CD8-positive, alpha-beta memory T cell (primary cell): Measurements from ENCODE around the gene PNMA8C. TPM values are rescaled to one million over a fixed set of nuclear protein-coding genes. Genes with fewer than 3 reads are reported as not detected.
"Not testable (repeated sequence)": the region's sequence is repeated elsewhere in the genome, so short reads cannot be mapped to it uniquely, and the experiment has no call there.

Experiments used
- CTCF ChIA-PET: fragments of 350-600 bp; sonication (Branson Sonifier 250); formaldehyde crosslinking; loops from one replicate; lab custom pipeline; 2021; ENCODE audit warnings: antibody characterized with exemption; lab: Charles Lee
- POLR2A ChIA-PET: fragments of 350-600 bp; sonication (Branson Sonifier 250); formaldehyde crosslinking; loops from one replicate; lab custom pipeline; 2021; ENCODE audit warnings: antibody characterized with exemption; lab: Charles Lee
- DNase-seq, 5 donors: peaks; one replicate each; pipeline versions ENCODE4 v3.0.0 to v3.0.0-alpha.2; 2020 to 2022; ENCODE audit warnings: mixed read lengths in 1 of 5
- H3K27ac ChIP-seq: one replicate; pipeline ENCODE4 v1.7.0; 2013; ENCODE audit warnings: low read depth, mild to moderate bottlenecking, low read length, moderate library complexity
- H3K27me3 ChIP-seq: 2 replicates; pipeline ENCODE4 v1.7.0; 2013; ENCODE audit warnings: low read length, mild to moderate bottlenecking; ENCODE audit not compliant: insufficient read depth, poor library complexity, severe bottlenecking
- H3K36me3 ChIP-seq: 2 replicates; pipeline ENCODE4 v1.7.0; 2013; ENCODE audit warnings: mild to moderate bottlenecking, low read length, moderate library complexity; ENCODE audit not compliant: insufficient read depth
- H3K4me1 ChIP-seq: 2 replicates; pipeline ENCODE4 v1.7.0; 2013; ENCODE audit warnings: mild to moderate bottlenecking, low read length, moderate library complexity; ENCODE audit not compliant: insufficient read depth
- H3K4me3 ChIP-seq: 2 replicates; pipeline ENCODE4 v1.7.0; 2013; ENCODE audit warnings: mild to moderate bottlenecking, low read length
- H3K9me3 ChIP-seq: 2 replicates; pipeline ENCODE4 v1.7.0; 2013; ENCODE audit warnings: mild to moderate bottlenecking, low read length
- H3K27ac Mint-ChIP-seq, 8 donors: one replicate each; pipeline ENCODE4 v1.8.0; 2020 to 2021; ENCODE audit warnings: mixed read lengths in 8 of 8, mild to moderate bottlenecking in 6 of 8, inconsistent platforms in 3 of 8, moderate library complexity in 3 of 8
- H3K27me3 Mint-ChIP-seq, 2 donors: one replicate each; pipeline ENCODE4 v1.8.0; 2020 to 2021; ENCODE audit warnings: mixed read lengths in 2 of 2, mild to moderate bottlenecking in 1 of 2, moderate library complexity in 1 of 2
- H3K36me3 Mint-ChIP-seq, 3 donors: one replicate each; pipeline ENCODE4 v1.8.0; 2020 to 2021; ENCODE audit warnings: mixed read lengths in 3 of 3, inconsistent platforms in 1 of 3, mild to moderate bottlenecking in 1 of 3
- H3K4me1 Mint-ChIP-seq, 3 donors: one replicate each; pipeline ENCODE4 v1.8.0; 2020 to 2021; ENCODE audit warnings: mixed read lengths in 3 of 3, inconsistent platforms in 1 of 3, mild to moderate bottlenecking in 1 of 3
- H3K4me3 Mint-ChIP-seq, 7 donors: one replicate each; pipeline ENCODE4 v1.8.0; 2020 to 2021; ENCODE audit warnings: mixed read lengths in 7 of 7, mild to moderate bottlenecking in 6 of 7, moderate library complexity in 4 of 7, inconsistent platforms in 2 of 7
- H3K9me3 Mint-ChIP-seq, 5 donors: one replicate each; pipeline ENCODE4 v1.8.0; 2020 to 2022; ENCODE audit warnings: mixed read lengths in 5 of 5, mild to moderate bottlenecking in 3 of 5, moderate library complexity in 2 of 5, inconsistent platforms in 1 of 5
- polyA plus RNA-seq: library from polyadenylated mRNA; unstranded; fragments of 300-500 nt; fragmentation: Illumina TruSeq; gene quantifications from one replicate; pipeline ENCODE4 v1.2.3, GENCODE V29; 2021
- total RNA-seq, 2 experiments: library from RNA; stranded (reverse); gene quantifications; one replicate each; pipeline ENCODE4 v1.2.3, GENCODE V29; 2021

PNMA8C gene
- total and polyA plus RNA-seq, 3 experiments from 2014 or later: not detected

- H3K27me3 Mint-ChIP-seq: peaks cover 18 to 27% of the 10 kb centered on the region in 2 donors
- Histone ChIP-seq H3K27ac (no peak overlapping the region), H3K4me1 (no peaks in the 10 kb centered on the region), H3K4me3 (no peak overlapping the region), H3K27me3 (no peaks in the 10 kb centered on the region), H3K9me3 (no peaks in the 10 kb centered on the region), H3K36me3 (no peaks in the 10 kb centered on the region)
- H3K36me3 Mint-ChIP-seq: peaks cover 0 to 6% (median 0%) of the 10 kb centered on the region in 3 donors
- peaks cover 8% of the 10 kb centered on the region in 5 donors for H3K9me3 Mint-ChIP-seq
- no peak for DNase-seq
- H3K4me1 Mint-ChIP-seq: peaks cover 0 to 6% (median 5%) of the 10 kb centered on the region in 3 donors
- ChIA-PET CTCF (no interaction called here), POLR2A (no interaction called here)
- H3K27ac Mint-ChIP-seq: no peak overlapping the region
- H3K4me3 Mint-ChIP-seq: no peak overlapping the region
Measured at GRCh38 chr19:46446021-46446420, 17.3 kb upstream of the PNMA8C start.

- Mint-ChIP-seq H3K9me3 (no peaks in the 10 kb centered on the region), H3K36me3 (no peaks in the 10 kb centered on the region), H3K4me3 (no peak overlapping the region), H3K4me1 (peaks cover 0 to 6% (median 5%) of the 10 kb centered on the region in 3 donors), H3K27ac (no peak overlapping the region), H3K27me3 (peaks cover 13 to 15% of the 10 kb centered on the region in 2 donors)
- no peak for DNase-seq
- CTCF ChIA-PET: no interaction called here
- Histone ChIP-seq H3K9me3 (no peaks in the 10 kb centered on the region), H3K36me3 (no peaks in the 10 kb centered on the region), H3K4me3 (no peak overlapping the region), H3K27ac (no peak overlapping the region), H3K4me1 (no peaks in the 10 kb centered on the region), H3K27me3 (no peaks in the 10 kb centered on the region)
- POLR2A ChIA-PET: no interaction called here
Measured at GRCh38 chr19:46442808-46443450, 14.2 kb upstream of the PNMA8C start.

GRCh38 chr19:46441866-46442265, 13.1 kb upstream of the PNMA8C start:
- peaks cover 0 to 6% (median 5%) of the 10 kb centered on the region in 3 donors for H3K4me1 Mint-ChIP-seq
- DNase-seq: no peak
- no peaks in the 10 kb centered on the region for H3K9me3 Mint-ChIP-seq
- peak overlapping the region in 1 of 8 donors; percentile 61 for H3K27ac Mint-ChIP-seq
- ChIA-PET CTCF (no interaction called here), POLR2A (no interaction called here)
- H3K27me3 Mint-ChIP-seq: peaks cover 9 to 10% of the 10 kb centered on the region in 2 donors
- no peaks in the 10 kb centered on the region for H3K36me3 Mint-ChIP-seq
- H3K27ac ChIP-seq: no peak overlapping the region
- no peaks in the 10 kb centered on the region for H3K27me3 ChIP-seq
- H3K4me3 ChIP-seq: no peak overlapping the region
- H3K4me1 ChIP-seq: no peaks in the 10 kb centered on the region
- no peak overlapping the region for H3K4me3 Mint-ChIP-seq
- H3K36me3 ChIP-seq: no peaks in the 10 kb centered on the region
- no peaks in the 10 kb centered on the region for H3K9me3 ChIP-seq

- H3K4me1 ChIP-seq, H3K9me3 Mint-ChIP-seq, H3K27ac Mint-ChIP-seq, DNase-seq, H3K4me3 Mint-ChIP-seq, H3K4me3 ChIP-seq, H3K36me3 ChIP-seq, H3K27me3 ChIP-seq, H3K4me1 Mint-ChIP-seq, H3K9me3 ChIP-seq, POLR2A ChIA-PET, H3K27ac ChIP-seq, CTCF ChIA-PET, H3K36me3 Mint-ChIP-seq: not testable (repeated sequence)
- peaks cover 22 to 32% of the 10 kb centered on the region in 2 donors for H3K27me3 Mint-ChIP-seq
Measured at GRCh38 chr19:46435689-46436088, 7.0 kb upstream of the PNMA8C start.

- Mint-ChIP-seq H3K27me3 (peaks cover 24 to 38% of the 10 kb centered on the region in 2 donors), H3K4me1 (peaks cover 0 to under 1% (median 0%) of the 10 kb centered on the region in 3 donors), H3K4me3 (no peak overlapping the region), H3K27ac (no peak overlapping the region), H3K9me3 (peaks cover 0 to 1% (median 0%) of the 10 kb centered on the region in 5 donors), H3K36me3 (no peaks in the 10 kb centered on the region)
- H3K27me3 ChIP-seq: peaks cover 4% of the 10 kb centered on the region
- no peaks in the 10 kb centered on the region for H3K36me3 ChIP-seq
- CTCF ChIA-PET: no interaction called here
- no peaks in the 10 kb centered on the region for H3K9me3 ChIP-seq
- no peaks in the 10 kb centered on the region for H3K4me1 ChIP-seq
- DNase-seq: no peak
- no peak overlapping the region for H3K27ac ChIP-seq
- H3K4me3 ChIP-seq: no peak overlapping the region
- POLR2A ChIA-PET: no interaction called here
Measured at GRCh38 chr19:46435009-46435408, 6.3 kb upstream of the PNMA8C start.

- H3K4me1 ChIP-seq, POLR2A ChIA-PET, DNase-seq, H3K9me3 Mint-ChIP-seq, H3K9me3 ChIP-seq, H3K4me3 ChIP-seq, H3K27ac Mint-ChIP-seq, H3K27ac ChIP-seq, H3K36me3 Mint-ChIP-seq, H3K27me3 ChIP-seq, H3K4me3 Mint-ChIP-seq, CTCF ChIA-PET, H3K36me3 ChIP-seq: not testable (repeated sequence)
- Mint-ChIP-seq H3K27me3 (peaks cover 38 to 50% of the 10 kb centered on the region in 2 donors), H3K4me1 (peaks cover 10 to 11% (median 10%) of the 10 kb centered on the region in 3 donors)
Measured at GRCh38 chr19:46433470-46433869, 4.7 kb upstream of the PNMA8C start.

GRCh38 chr19:46431824-46432223, 3.1 kb upstream of the PNMA8C start:
- no peak overlapping the region for H3K4me3 Mint-ChIP-seq
- CTCF ChIA-PET: no interaction called here
- H3K27ac ChIP-seq: no peak overlapping the region
- POLR2A ChIA-PET: no interaction called here
- H3K4me1 Mint-ChIP-seq: peaks cover 18 to 25% (median 24%) of the 10 kb centered on the region in 3 donors
- H3K4me3 ChIP-seq: no peak overlapping the region
- H3K36me3 ChIP-seq: no peaks in the 10 kb centered on the region
- H3K9me3 Mint-ChIP-seq: peaks cover 0 to 1% (median 0%) of the 10 kb centered on the region in 5 donors
- no peak overlapping the region for H3K27ac Mint-ChIP-seq
- H3K27me3 Mint-ChIP-seq: peaks cover 46 to 66% of the 10 kb centered on the region in 2 donors
- peaks cover 21% of the 10 kb centered on the region for H3K27me3 ChIP-seq
- no peaks in the 10 kb centered on the region for H3K9me3 ChIP-seq
- no peak for DNase-seq
- peaks cover 12% of the 10 kb centered on the region for H3K4me1 ChIP-seq
- H3K36me3 Mint-ChIP-seq: no peaks in the 10 kb centered on the region

GRCh38 chr19:46429999-46430398, 1.3 kb upstream of the PNMA8C start:
- Mint-ChIP-seq H3K27me3 (peaks cover 51 to 72% of the 10 kb centered on the region in 2 donors), H3K27ac (no peak overlapping the region), H3K36me3 (no peaks in the 10 kb centered on the region), H3K4me3 (peak overlapping the region in 3 of 7 donors; percentile 9 to 49 (median 41)), H3K4me1 (peaks cover 21 to 36% (median 29%) of the 10 kb centered on the region in 3 donors), H3K9me3 (peaks cover 0 to 1% (median 0%) of the 10 kb centered on the region in 5 donors)
- Histone ChIP-seq H3K4me1 (peaks cover 12% of the 10 kb centered on the region), H3K4me3 (no peak overlapping the region), H3K9me3 (no peaks in the 10 kb centered on the region), H3K27me3 (peaks cover 28% of the 10 kb centered on the region), H3K27ac (no peak overlapping the region), H3K36me3 (no peaks in the 10 kb centered on the region)
- POLR2A ChIA-PET: no interaction called here
- CTCF ChIA-PET: no interaction called here
- no peak for DNase-seq
